ENCODE measurements around the gene CNNM3. TPM values are rescaled to one million over a fixed set of nuclear protein-coding genes. Genes with fewer than 3 reads are reported as not detected.

CNNM3 gene
- total RNA-seq, 1 experiment from 2014 or later: 62.5 TPM

DNA sequence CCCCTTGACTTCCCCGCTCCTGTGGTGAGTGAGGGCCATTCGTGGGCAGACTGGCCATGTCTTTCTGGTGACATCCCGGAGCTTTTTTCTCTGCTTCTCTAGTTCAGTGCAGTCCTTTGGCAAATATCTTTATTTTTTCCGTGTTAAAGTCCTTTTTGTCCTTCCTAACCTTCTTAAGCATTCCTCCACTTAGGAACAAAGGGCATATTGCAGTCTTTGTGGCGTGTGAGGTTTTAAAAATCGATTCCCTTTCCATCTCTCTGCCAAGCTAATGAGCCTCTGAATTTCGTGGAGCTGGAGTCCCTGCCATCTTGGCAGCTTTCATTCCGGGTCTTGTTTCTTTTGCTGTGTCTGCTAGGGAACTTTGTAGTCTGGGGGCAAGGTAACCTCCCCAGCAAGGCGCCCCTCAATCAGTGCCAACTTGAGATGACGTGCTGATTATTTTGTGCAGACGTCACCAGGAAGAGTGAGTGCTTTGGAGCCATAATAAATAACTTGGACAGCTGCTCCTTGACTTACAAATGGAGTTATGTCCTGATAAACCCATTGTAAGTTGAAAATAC lies 5.1 kb downstream of the CNNM3 start:
- no peak overlapping the region for H3K4me3 Mint-ChIP-seq (ENCODE audit: unreplicated experiment)
- no peak for DNase-seq
- H3K27me3 Mint-ChIP-seq (ENCODE audit: insufficient read depth, unreplicated experiment): no peaks in the 10 kb centered on the region
- Histone ChIP-seq H3K4me3 (ENCODE audit: low read depth, low read length) (no peak overlapping the region), H3K9me3 (no peaks in the 10 kb centered on the region), H3K4me1 (peaks cover 59% of the 10 kb centered on the region), H3K27me3 (replicated peaks; ENCODE audit: control insufficient read depth, insufficient read depth, low read length) (no peaks in the 10 kb centered on the region), H3K36me3 (ENCODE audit: control insufficient read depth, insufficient read depth, low read length) (peaks cover 8% of the 10 kb centered on the region; the same call in 1 of the 2 replicates)
- ChIA-PET CTCF (interaction anchor here (0.5 to 2.3 kb wide), 3 partner anchors 37 to 61 kb away, joined by 3 to 17 read pairs (median 6); partner anchors contain the start of gene ANKRD39), POLR2A (interaction anchor here (1.0 kb wide), 2 partner anchors 10 to 22 kb away, joined by 3 read pairs; no protein-coding TSS in a partner anchor)
- peaks cover 90% of the 10 kb centered on the region for H3K36me3 Mint-ChIP-seq (ENCODE audit: insufficient read depth, unreplicated experiment)
- H3K4me1 Mint-ChIP-seq (ENCODE audit: low read depth, unreplicated experiment): peaks cover 49% of the 10 kb centered on the region
- H3K27ac Mint-ChIP-seq (ENCODE audit: unreplicated experiment): peak overlapping the region; percentile 71
- TF ChIP-seq, protein P1, sequence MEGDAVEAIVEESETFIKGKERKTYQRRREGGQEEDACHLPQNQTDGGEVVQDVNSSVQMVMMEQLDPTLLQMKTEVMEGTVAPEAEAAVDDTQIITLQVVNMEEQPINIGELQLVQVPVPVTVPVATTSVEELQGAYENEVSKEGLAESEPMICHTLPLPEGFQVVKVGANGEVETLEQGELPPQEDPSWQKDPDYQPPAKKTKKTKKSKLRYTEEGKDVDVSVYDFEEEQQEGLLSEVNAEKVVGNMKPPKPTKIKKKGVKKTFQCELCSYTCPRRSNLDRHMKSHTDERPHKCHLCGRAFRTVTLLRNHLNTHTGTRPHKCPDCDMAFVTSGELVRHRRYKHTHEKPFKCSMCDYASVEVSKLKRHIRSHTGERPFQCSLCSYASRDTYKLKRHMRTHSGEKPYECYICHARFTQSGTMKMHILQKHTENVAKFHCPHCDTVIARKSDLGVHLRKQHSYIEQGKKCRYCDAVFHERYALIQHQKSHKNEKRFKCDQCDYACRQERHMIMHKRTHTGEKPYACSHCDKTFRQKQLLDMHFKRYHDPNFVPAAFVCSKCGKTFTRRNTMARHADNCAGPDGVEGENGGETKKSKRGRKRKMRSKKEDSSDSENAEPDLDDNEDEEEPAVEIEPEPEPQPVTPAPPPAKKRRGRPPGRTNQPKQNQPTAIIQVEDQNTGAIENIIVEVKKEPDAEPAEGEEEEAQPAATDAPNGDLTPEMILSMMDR (IDR thresholded peaks at IDR 0.05; ENCODE audit: insufficient read depth in 1 of 2, low read depth in 1 of 2, low read length in 1 of 2, severe bottlenecking in 1 of 2, unreplicated experiment in 1 of 2): no peak
- intact Hi-C loops (cut with micrococcal nuclease; ENCODE audit: unreplicated experiment): no loop called here
- H3K9me3 Mint-ChIP-seq (ENCODE audit: unreplicated experiment): no peaks in the 10 kb centered on the region
- no TSS peak for BruUV-seq (replicated peaks)

DNA sequence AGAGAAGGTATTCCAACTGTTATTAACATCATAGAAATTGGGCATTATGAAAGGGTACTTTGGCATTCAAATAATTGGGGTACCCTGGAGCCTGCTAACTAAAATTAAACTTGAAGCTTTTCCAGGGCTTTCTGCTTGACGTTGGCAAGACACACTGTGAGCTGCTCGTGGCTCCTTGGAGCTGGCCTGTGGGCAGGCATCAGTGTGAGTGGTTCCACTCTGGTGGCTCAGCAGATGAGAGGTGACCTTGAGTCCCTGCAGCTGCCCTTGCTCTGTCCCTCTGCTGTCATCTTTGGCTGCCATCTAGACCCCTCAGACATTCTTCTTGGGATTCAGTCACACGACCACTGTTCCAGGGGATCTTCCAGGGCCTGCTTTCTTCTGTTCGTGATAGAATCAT lies 6.7 kb downstream of the CNNM3 start:
- Mint-ChIP-seq H3K27ac (ENCODE audit: unreplicated experiment) (peak overlapping the region; percentile 46), H3K4me3 (ENCODE audit: unreplicated experiment) (no peak overlapping the region), H3K4me1 (ENCODE audit: low read depth, unreplicated experiment) (peaks cover 49% of the 10 kb centered on the region), H3K27me3 (ENCODE audit: insufficient read depth, unreplicated experiment) (no peaks in the 10 kb centered on the region), H3K36me3 (ENCODE audit: insufficient read depth, unreplicated experiment) (peaks cover 97% of the 10 kb centered on the region), H3K9me3 (ENCODE audit: unreplicated experiment) (no peaks in the 10 kb centered on the region)
- H3K4me1 ChIP-seq: peaks cover 59% of the 10 kb centered on the region
- TF ChIP-seq, protein P1 (IDR thresholded peaks at IDR 0.05; ENCODE audit: insufficient read depth in 1 of 2, low read depth in 1 of 2, low read length in 1 of 2, severe bottlenecking in 1 of 2, unreplicated experiment in 1 of 2): no peak
- no peak overlapping the region for H3K4me3 ChIP-seq (ENCODE audit: low read depth, low read length)
- no TSS peak for BruUV-seq (replicated peaks)
- no peak for DNase-seq
- CTCF ChIA-PET: no interaction called here
- intact Hi-C loops (cut with micrococcal nuclease; ENCODE audit: unreplicated experiment): no loop called here
- POLR2A ChIA-PET: no interaction called here
- H3K9me3 ChIP-seq: no peaks in the 10 kb centered on the region
- peaks cover 10% of the 10 kb centered on the region for H3K36me3 ChIP-seq (ENCODE audit: control insufficient read depth, insufficient read depth, low read length)
- no peaks in the 10 kb centered on the region for H3K27me3 ChIP-seq (replicated peaks; ENCODE audit: control insufficient read depth, insufficient read depth, low read length)

DNA sequence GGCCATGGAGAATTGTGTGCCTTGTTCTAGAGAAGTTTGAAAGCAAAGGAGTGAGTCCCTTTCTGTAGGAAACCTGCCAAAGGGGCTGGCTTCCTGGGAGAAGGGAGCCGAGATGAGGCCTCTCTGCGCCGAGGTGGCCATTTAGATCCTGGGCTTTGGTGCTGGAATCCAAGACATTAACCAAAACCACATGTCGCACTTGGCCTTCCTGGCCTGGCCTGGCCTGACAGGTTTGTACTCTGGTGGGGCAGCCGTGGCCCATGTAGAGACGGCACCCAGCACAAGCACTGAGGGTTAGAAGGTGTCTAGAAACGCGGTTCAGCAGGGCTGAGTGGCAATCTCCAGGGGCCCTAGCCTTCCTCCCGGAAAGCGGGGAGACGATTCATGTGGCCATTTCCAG lies 7.1 kb downstream of the CNNM3 start:
- intact Hi-C loops (cut with micrococcal nuclease; ENCODE audit: unreplicated experiment): no loop called here
- TF ChIP-seq, protein P1 (IDR thresholded peaks at IDR 0.05; ENCODE audit: insufficient read depth in 1 of 2, low read depth in 1 of 2, low read length in 1 of 2, severe bottlenecking in 1 of 2, unreplicated experiment in 1 of 2): no peak
- peaks cover 46% of the 10 kb centered on the region for H3K4me1 Mint-ChIP-seq (ENCODE audit: low read depth, unreplicated experiment)
- peak overlapping the region; percentile 46 for H3K27ac Mint-ChIP-seq (ENCODE audit: unreplicated experiment)
- H3K4me3 Mint-ChIP-seq (ENCODE audit: unreplicated experiment): no peak overlapping the region
- POLR2A ChIA-PET: no interaction called here
- H3K27me3 Mint-ChIP-seq (ENCODE audit: insufficient read depth, unreplicated experiment): no peaks in the 10 kb centered on the region
- CTCF ChIA-PET: no interaction called here
- no TSS peak for BruUV-seq (replicated peaks)
- H3K9me3 Mint-ChIP-seq (ENCODE audit: unreplicated experiment): no peaks in the 10 kb centered on the region
- Histone ChIP-seq H3K4me3 (ENCODE audit: low read depth, low read length) (no peak overlapping the region), H3K4me1 (peaks cover 59% of the 10 kb centered on the region), H3K9me3 (no peaks in the 10 kb centered on the region), H3K27me3 (replicated peaks; ENCODE audit: control insufficient read depth, insufficient read depth, low read length) (no peaks in the 10 kb centered on the region), H3K36me3 (ENCODE audit: control insufficient read depth, insufficient read depth, low read length) (peaks cover 11% of the 10 kb centered on the region)
- H3K36me3 Mint-ChIP-seq (ENCODE audit: insufficient read depth, unreplicated experiment): peaks cover 97% of the 10 kb centered on the region
- DNase-seq: no peak
